Sciatic nerve (tissue), 2 donors: ENCODE results near the gene TMEM131L. TPM values are rescaled to one million over a fixed set of nuclear protein-coding genes. Genes with fewer than 3 reads are reported as not detected.
A peak's percentile ranks its signal among the peaks of the same experiment; 100 is the strongest.
"Not testable (repeated sequence)": the region's sequence is repeated elsewhere in the genome, so short reads cannot be mapped to it uniquely, and the experiment has no call there.

ENCODE experiments used
- ATAC-seq: fragments of 200-7000 bp; cut with Tn5 transposase; one replicate; pipeline ENCODE4 v1.9.1; 2020; ENCODE audit warnings: mild to moderate bottlenecking, moderate library complexity
- DNase-seq: peaks from one replicate; pipeline ENCODE4 v3.0.0-alpha.2; 2020; ENCODE audit warnings: low spot score
- intact Hi-C: fragments of 100-400 bp; cut with DNase I; formaldehyde crosslinking; loops from one replicate; pipeline ENCODE4 v1.14.2; 2022
- total RNA-seq: library from RNA; stranded (reverse); fragmentation: NEBNext Ultra II Directional; extraction: Animal tissue kit (Norgen Biotek cat#: 25700); gene quantifications from one replicate; pipeline ENCODE4 v1.2.1, GENCODE V29; 2021
- donor health status: DM: no; HTN: no; CAD: no.
- donor health status: DM: no; HTN: no; CAD: no.

Gene TMEM131L
- total RNA-seq, 1 donor from 2014 or later: 15.2 TPM

GRCh38 chr4:153439831-153440230 is 26.3 kb upstream of the TMEM131L start:
- intact Hi-C loops: no loop called here
- ATAC-seq (no peak), DNase-seq (no peak)

DNA sequence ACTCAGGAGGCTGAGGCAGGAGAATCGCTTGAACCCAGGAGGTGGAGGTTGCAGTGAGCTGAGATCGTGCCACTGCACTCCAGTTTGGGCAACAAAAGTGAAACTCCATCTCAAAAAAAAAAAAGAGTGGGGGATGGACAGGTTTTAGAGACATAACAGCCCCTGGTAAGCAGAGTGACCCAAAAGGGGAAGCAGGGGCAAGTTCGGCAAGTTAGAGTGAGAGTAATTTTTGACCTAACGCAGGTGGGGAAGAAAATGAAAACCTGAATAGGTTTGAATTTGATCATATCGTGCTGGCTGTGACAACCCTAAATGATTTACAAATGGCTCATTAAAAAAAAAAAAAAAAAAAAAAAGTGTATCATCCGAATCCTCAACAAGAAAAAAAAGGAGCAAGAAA is 25.7 kb upstream of the TMEM131L start:
- DNase-seq (no peak), ATAC-seq (no peak)
- intact Hi-C loops: no loop called here

DNA sequence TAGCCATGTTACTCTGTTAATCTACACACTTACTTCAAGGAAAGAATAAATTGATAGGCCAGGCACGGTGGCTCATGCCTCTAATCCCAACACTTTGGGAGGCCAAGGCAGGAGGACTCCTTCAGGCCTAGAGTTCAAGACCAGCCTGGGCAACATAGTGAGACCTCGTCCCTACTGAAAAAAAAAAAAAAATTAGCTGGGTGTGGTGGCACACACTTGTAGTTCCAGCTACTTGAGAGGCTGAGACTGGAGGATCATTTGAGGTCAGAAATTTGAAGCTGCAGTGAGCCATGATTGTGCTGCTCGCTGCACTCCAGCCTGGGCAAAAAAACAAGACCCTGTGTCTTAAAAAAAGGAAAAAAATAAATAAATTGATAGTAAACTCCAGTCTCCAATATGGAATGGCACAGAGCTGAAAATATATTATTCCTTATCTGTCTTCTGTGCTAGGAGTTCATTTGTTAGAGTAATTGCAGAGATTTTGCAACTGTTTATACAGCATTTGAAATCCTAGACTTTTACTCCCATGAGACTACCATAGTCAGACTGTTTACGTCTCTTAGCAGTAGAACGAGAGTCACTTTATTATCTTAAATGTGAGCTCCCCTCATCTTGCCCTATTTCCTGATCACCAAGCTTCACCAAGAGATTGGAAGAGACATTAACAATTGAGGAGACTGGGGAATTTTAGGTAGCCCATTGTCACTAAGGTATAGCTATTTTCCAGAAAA is 18.8 kb upstream of the TMEM131L start:
- DNase-seq: no peak
- intact Hi-C loops: no loop called here
- ATAC-seq: peak; percentile 84

- peak; percentile 29 for ATAC-seq
- DNase-seq: no peak
- intact Hi-C loops: no loop called here
Measured at GRCh38 chr4:153448003-153448731, 18.0 kb upstream of the TMEM131L start.

DNA sequence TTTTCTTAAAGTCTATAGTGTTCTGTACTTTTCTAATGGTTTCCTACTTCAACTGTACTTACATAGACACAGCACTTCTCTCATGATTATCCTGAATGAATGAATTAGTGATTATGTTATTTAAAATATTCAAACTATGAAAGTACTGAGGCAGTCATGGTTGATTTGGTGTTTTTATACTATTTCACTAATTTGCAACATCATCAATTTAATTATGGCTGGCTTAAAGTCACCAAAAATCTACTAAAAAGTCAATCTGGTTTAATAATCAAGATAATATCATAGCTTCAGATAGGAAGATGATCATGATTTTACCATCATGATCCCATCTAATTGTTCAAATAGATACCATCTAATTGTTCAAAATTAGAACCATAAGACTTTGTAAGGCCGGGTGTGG is 16.8 kb upstream of the TMEM131L start:
- ATAC-seq (no peak), DNase-seq (no peak)
- intact Hi-C loops: no loop called here

GRCh38 chr4:153450544-153450917 is 15.6 kb upstream of the TMEM131L start:
- intact Hi-C loops: no loop called here
- DNase-seq (no peak), ATAC-seq (no peak)

- intact Hi-C loops, ATAC-seq, DNase-seq: not testable (repeated sequence)
Measured at GRCh38 chr4:153451145-153451544, 15.0 kb upstream of the TMEM131L start.

DNA sequence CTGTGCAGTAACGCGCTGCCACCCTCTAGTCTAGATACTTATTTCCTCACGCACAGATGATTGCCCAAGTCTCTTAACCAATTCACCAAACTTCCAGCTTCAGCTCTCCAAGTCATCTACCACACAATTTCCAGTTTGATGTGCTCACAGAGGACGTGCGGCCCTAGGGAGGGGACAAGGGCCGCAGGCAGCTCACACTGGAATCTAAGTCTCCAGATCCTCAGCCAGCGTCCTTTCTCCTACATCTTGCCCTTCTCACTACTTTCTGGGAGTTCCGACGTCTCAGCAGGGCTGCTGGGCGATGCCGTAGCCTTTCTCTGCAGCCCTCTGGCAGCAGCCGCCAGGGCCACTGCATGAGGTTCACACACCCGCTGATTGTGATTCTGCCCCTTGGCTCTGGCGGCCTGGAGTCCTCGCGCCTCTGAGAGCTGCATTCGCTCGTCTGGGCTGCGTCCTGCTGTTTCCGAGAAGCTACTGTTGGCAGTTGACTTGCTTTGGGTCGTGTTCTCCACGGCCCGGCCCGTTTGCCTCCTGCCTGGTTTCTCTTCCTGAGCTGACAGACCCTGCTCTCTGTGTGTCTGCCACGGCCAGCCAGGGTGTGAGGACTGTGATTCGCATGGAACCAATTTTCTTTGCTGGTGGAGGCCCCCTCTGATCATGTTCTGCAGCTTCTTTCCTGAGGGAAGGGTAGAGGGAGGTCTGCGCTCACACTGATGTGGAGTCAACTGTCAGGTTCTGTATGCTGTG is 14.1 kb upstream of the TMEM131L start:
- ATAC-seq (peak; percentile 33), DNase-seq (no peak)
- intact Hi-C loops: no loop called here

DNA sequence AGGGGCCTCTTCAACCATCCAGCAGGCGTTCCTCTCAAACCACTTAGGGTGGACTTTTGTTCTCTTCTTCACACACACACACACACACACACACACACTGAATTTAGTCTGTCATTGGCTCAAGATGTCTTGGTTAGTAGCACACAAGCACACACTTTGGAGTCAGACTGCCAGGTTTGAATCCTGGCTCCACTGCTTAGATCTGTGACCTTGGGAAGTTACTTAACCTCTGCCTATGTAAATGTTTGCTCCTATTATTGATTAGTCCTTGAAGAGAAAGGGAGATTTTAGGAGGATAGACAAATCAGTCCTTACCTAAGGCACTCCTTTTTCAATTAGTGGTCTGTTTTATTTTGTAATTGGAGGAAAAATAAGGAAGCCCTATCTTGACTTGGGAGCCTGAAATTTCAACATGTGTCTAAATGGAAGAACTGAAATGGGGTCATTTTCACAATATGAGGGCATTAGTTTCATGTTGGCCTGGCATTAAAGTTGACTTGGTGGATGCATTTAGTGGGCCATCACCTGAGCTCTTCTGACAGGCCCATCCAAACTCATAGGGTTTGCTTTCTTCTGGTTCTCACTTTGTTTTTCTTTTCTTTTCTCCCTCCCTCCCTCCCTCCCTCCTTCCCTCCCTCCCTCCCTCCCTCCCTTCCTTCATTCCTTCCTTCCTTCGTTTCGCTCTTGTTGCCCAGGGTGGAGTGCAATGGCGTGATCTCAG is 13.3 kb upstream of the TMEM131L start:
- no peak for ATAC-seq
- intact Hi-C loops: no loop called here
- DNase-seq: no peak

DNA sequence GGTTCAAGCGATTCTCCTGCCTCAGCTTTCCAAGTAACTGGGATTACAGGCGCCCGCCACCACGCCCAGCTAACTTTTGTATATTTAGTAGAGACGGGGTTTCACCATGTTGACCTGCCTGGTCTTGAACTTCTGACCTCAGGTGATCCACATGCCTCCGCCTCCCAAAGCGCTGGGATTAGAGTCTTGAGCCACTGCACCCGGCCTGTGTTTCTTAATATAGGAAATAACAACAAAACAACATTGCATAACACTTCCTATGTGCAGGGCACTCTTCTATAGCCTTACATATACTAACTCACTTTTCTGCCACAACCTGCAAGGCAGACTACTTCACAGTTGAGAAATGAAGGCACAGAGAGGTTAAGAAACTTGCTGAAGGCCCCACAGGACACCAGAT is 12.8 kb upstream of the TMEM131L start:
- DNase-seq (no peak), ATAC-seq (no peak)
- intact Hi-C loops: no loop called here

GRCh38 chr4:153458969-153459368 is 7.2 kb upstream of the TMEM131L start:
- DNase-seq (no peak), ATAC-seq (no peak)
- intact Hi-C loops: no loop called here

DNA sequence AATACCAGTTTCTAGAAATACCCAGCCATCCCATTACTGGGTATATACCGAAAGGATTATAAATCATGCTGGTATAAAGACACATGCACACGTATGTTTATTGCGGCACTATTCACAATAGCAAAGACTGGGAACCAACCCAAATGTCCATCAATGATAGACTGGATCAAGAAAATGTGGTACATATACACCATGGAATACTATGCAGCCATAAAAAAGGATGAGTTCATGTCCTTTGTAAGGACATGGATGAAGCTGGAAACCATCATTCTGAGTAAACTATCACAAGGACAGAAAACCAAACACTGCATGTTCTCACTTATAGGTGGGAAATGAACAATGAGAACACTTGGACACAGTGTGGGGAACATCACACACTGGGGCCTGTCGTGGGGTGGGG is 4.6 kb upstream of the TMEM131L start:
- ATAC-seq, DNase-seq, intact Hi-C loops: not testable (repeated sequence)

GRCh38 chr4:153464068-153464467 is 2.1 kb upstream of the TMEM131L start:
- intact Hi-C loops: no loop called here
- DNase-seq (no peak), ATAC-seq (no peak)

DNA sequence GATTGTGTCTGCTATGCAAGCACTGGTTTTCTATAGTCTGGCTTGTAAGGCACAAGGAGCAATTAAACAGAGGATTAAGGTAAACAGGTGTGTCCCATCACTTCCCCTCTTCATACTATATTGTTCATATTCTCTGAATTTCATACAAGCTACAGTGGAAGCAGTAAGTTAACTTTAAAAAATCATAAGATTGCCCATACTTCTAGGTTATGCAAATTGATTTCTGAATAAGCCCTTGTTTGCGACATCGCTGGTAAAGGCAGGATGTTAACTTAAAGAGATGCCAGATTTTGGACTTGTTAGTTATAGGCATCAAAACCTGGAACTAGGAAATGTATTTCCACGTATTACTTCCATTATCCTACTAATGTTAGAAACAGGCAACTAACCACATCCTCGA is 1.0 kb upstream of the TMEM131L start:
- ATAC-seq: no peak
- DNase-seq: no peak
- intact Hi-C loops: no loop called here

DNA sequence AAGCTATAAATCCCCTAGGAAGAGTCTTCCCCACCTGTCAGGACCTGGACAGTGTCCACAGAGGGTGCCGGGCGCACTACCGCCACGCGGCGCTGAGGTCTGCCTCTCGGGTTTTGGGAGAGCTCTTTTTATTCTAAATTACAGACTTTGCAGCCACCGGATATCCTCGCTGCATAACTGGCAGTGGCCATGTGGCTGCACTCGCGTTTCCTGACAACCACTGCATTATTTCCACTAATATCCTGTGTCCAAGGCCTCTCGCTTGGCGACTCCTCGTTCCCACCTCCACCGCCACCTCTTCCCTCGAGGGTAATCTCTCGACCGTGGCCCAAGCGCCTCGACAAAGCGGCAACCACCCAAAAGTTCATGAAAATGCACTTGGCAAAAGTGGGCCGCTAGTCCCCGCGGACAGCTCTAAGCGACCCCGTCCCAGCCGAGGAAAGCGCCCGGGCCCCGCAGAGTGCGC is 512 bp upstream of the TMEM131L start:
- DNase-seq (peak; percentile 72), ATAC-seq (peak; percentile 74)

GRCh38 chr4:153466949-153467896 is 1.1 kb downstream of the TMEM131L start:
- DNase-seq (no peak), ATAC-seq (peak; percentile 61)
- intact Hi-C loops: no loop called here

More for the DNA sequence above, 512 bp upstream of the TMEM131L start:
- intact Hi-C loops: no loop called here

GRCh38 chr4:153467897-153468262 is 1.7 kb downstream of the TMEM131L start:
- ATAC-seq (no peak), DNase-seq (no peak)
- intact Hi-C loops: no loop called here

GRCh38 chr4:153468587-153468986 is 2.4 kb downstream of the TMEM131L start:
- DNase-seq (no peak), ATAC-seq (no peak)
- intact Hi-C loops: no loop called here
